ENCODE measurements around the gene IMP4.

Gene IMP4

GRCh38 chr2:130393318-130393910, 50.7 kb downstream of the IMP4 start:
- in situ Hi-C loops (cut with MboI; ENCODE audit: low sequenced_read_pairs): no loop called here
